HG03432 (cell line): ENCODE results near the gene IDNK.

Experiments used
- ATAC-seq: cut with Tn5 transposase; IDR thresholded peaks from one replicate; pipeline ENCODE4 v1.9.1; 2021; ENCODE audit warnings: mild to moderate bottlenecking, moderate library complexity; ENCODE audit not compliant: unreplicated experiment

IDNK gene

DNA sequence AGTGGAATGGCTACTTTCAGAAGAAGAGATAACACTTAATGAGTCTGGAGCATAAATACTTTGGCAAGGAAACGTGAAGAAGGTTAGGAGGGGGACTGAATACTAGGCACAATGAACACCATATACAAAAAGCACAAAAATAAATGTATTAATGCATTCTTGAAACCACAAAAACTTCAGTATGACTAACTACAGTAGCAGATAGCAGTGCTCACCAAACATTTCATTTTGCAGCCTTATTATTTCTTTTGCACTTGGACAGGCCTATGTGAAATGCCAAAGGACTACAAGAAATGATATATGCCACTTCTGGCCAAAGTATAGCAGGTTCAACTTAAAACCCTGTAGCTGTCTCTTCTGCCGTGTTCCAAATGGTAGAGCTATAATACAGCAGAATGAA lies 58.5 kb downstream of the IDNK start:
- ATAC-seq: no peak

DNA sequence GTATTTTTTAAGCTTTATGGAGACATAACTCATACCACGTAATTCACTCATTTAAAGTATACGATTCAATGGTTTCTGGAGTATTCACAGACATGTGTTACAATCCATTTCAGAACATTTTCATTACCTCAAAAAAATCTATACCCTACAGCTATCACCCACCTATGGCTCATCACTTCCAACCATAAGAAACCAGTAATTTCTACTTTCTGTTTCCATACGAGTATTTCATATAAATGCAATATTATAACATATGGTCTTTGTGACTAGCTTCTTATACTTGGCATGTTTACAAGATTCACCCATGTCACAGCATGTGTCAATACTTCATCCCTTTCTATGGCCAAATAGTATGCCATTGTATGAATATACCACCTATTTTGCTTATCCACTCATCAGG lies 66.0 kb downstream of the IDNK start:
- ATAC-seq: no peak

DNA sequence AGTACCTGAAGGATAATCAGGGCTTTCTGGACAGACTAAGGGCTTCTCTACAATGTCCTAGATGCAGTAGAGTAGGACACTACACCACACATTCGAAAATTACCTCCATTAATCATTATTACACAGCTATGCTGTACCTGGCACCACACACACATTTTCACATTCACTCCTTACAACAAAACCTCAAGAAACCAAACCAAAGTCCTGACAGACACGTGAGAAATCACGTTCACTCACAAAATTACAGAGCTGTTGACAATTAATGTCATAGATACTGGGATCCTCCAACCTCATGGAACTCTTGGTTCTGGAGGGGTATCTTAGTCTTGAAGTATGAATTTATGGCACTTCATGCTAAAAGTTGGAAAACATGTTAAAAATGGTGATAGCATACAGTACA lies 68.5 kb downstream of the IDNK start:
- no peak for ATAC-seq
